Neural cell (in vitro differentiated cells): ENCODE data around the gene PREP. TPM values are rescaled to one million over a fixed set of nuclear protein-coding genes. Genes with fewer than 3 reads are reported as not detected.

Experiments
- H2AFZ ChIP-seq: fragments of 200-600, 300-800 bp; sonication (generic), shearing (Covaris generic); 2 replicates; pipeline ENCODE4 v1.6.0; 2014; ENCODE audit warnings: low read depth, mild to moderate bottlenecking, antibody characterized with exemption, low read length, moderate library complexity
- H3F3A ChIP-seq: fragments of 200-600 bp; shearing (Covaris generic); 2 replicates; pipeline ENCODE4 v1.6.1; 2016; ENCODE audit warnings: mild to moderate bottlenecking, moderate library complexity, mixed read lengths, antibody characterized with exemption, low read length; ENCODE audit not compliant: insufficient read depth, poor library complexity, severe bottlenecking
- H3K27ac ChIP-seq: fragments of 200-600, 300-800 bp; sonication (generic), shearing (Covaris generic); 2 replicates; pipeline ENCODE4 v1.5.1; 2014; ENCODE audit warnings: mild to moderate bottlenecking, low read length, moderate library complexity
- H3K27me3 ChIP-seq: fragments of 300-800, 200-600 bp; sonication (generic), shearing (Covaris generic); 2 replicates; pipeline ENCODE4 v1.6.0; 2014; ENCODE audit warnings: mild to moderate bottlenecking, low read depth, low read length, moderate library complexity; ENCODE audit not compliant: insufficient read depth
- H3K36me3 ChIP-seq: fragments of 300-800, 200-600 bp; sonication (generic), shearing (Covaris generic); 2 replicates; pipeline ENCODE4 v1.5.1; 2014; ENCODE audit warnings: mild to moderate bottlenecking, antibody characterized with exemption, low read length, moderate library complexity; ENCODE audit not compliant: insufficient read depth
- H3K4me2 ChIP-seq: fragments of 300-800, 200-600 bp; sonication (generic), shearing (Covaris generic); 2 replicates; pipeline ENCODE4 v1.6.0; 2014; ENCODE audit warnings: mild to moderate bottlenecking, low read length
- H3K4me3 ChIP-seq: fragments of 300-800, 200-600 bp; sonication (generic), shearing (Covaris generic); 2 replicates; pipeline ENCODE4 v1.5.1; 2014; ENCODE audit warnings: mild to moderate bottlenecking, low read length, moderate library complexity
- H3K79me2 ChIP-seq: fragments of 200-600 bp; shearing (Covaris generic); replicated peaks from 2 replicates; pipeline ENCODE4 v1.6.0; 2014; ENCODE audit warnings: mild to moderate bottlenecking, low read length, moderate library complexity; ENCODE audit not compliant: insufficient read depth
- H3K9ac ChIP-seq: fragments of 300-800, 200-600 bp; sonication (generic), shearing (Covaris generic); 2 replicates; pipeline ENCODE4 v1.6.1; 2016; ENCODE audit warnings: mild to moderate bottlenecking, low read length, mixed read lengths
- H3K9me2 ChIP-seq: fragments of 200-600 bp; shearing (Covaris generic); 2 replicates; pipeline ENCODE4 v1.6.1; 2016; ENCODE audit warnings: mild to moderate bottlenecking, low read length, mixed read lengths; ENCODE audit not compliant: insufficient read depth
- H3K9me3 ChIP-seq: fragments of 200-600, 300-800 bp; sonication (generic), shearing (Covaris generic); 2 replicates; pipeline ENCODE4 v1.6.1; 2016; ENCODE audit warnings: mild to moderate bottlenecking, mixed run types, low read length, moderate library complexity, mixed read lengths
- H4K20me1 ChIP-seq: fragments of 200-600 bp; shearing (Covaris generic); 2 replicates; pipeline ENCODE4 v1.6.1; 2016; ENCODE audit warnings: mild to moderate bottlenecking, mixed run types; ENCODE audit not compliant: insufficient read depth
- CTCF ChIP-seq: fragments of 450-650 bp; IDR thresholded peaks from 2 replicates; pipeline ENCODE4 v1.5.1; 2014; ENCODE audit warnings: antibody characterized with exemption, mild to moderate bottlenecking, moderate library complexity; ENCODE audit not compliant: poor library complexity, severe bottlenecking
- EP300 ChIP-seq: fragments of 450-650 bp; conservative IDR thresholded peaks from 2 replicates; pipeline ENCODE4 v1.6.1; 2014; ENCODE audit warnings: antibody characterized with exemption, mild to moderate bottlenecking, moderate library complexity; ENCODE audit not compliant: poor library complexity, severe bottlenecking
- EZH2 ChIP-seq: fragments of 200-600, 300-800 bp; shearing (Covaris generic), sonication (generic); IDR thresholded peaks from 2 replicates; pipeline ENCODE4 v1.6.1; 2014; ENCODE audit warnings: antibody characterized with exemption, low read length, borderline replicate concordance, mild to moderate bottlenecking; ENCODE audit not compliant: insufficient read depth, poor library complexity, severe bottlenecking
- MXI1 ChIP-seq: fragments of 450-650 bp; conservative IDR thresholded peaks from 2 replicates; pipeline ENCODE4 v1.6.1; 2014; ENCODE audit warnings: antibody characterized with exemption, mild to moderate bottlenecking; ENCODE audit not compliant: poor library complexity, severe bottlenecking
- POLR2AphosphoS5 ChIP-seq: IDR thresholded peaks from 2 replicates; pipeline ENCODE4 v1.6.1; 2012
- RAD21 ChIP-seq: fragments of 450-650 bp; conservative IDR thresholded peaks from 2 replicates; pipeline ENCODE4 v1.6.1; 2014; ENCODE audit warnings: antibody characterized with exemption, mild to moderate bottlenecking, moderate library complexity
- REST ChIP-seq: IDR thresholded peaks from 2 replicates; pipeline ENCODE4 v1.6.1; 2012; ENCODE audit warnings: borderline replicate concordance
- SMC3 ChIP-seq: fragments of 450-650 bp; conservative IDR thresholded peaks from 2 replicates; pipeline ENCODE4 v1.6.1; 2014; ENCODE audit warnings: antibody characterized with exemption, mild to moderate bottlenecking, moderate library complexity; ENCODE audit not compliant: poor library complexity
- TAF1 ChIP-seq: IDR thresholded peaks from 2 replicates; pipeline ENCODE4 v1.6.1; 2012; ENCODE audit warnings: low read depth
- polyA plus RNA-seq: library from polyadenylated mRNA; depleted of rRNA; stranded (reverse); fragments of >200 nt; gene quantifications from 2 replicates; pipeline ENCODE4 v1.2.3, GENCODE V29; 2014

Gene PREP
- polyA plus RNA-seq, 1 donor from 2014 or later: 24.5 TPM

DNA sequence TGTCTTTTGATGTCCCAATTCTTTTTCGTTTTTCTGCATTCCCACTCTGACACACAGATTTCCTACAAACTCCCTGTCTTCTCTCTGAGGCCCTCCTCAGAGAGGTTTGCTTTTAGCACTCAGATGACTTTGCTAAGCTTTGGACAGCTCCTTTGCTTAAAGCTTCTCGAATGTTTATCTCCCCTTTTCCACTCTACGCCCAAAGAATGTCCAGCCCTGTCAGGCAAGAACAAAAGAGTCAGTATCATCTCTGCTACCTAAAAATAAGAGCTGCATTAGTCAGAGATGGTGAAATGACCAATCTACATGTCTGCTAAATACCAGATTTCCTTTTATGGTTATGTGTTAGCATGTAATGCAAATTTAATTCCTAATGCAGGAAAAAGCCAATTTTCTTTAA is 56.8 kb downstream of the PREP start:
- Histone ChIP-seq H3K9ac (no peak overlapping the region), H3K4me3 (no peak overlapping the region), H2AFZ (no peak overlapping the region), H3K36me3 (no peaks in the 10 kb centered on the region), H3F3A (no peaks in the 10 kb centered on the region), H3K27ac (no peak overlapping the region), H3K4me2 (no peak overlapping the region), H3K27me3 (no peaks in the 10 kb centered on the region), H3K79me2 (no peaks in the 10 kb centered on the region), H3K9me2 (no peaks in the 10 kb centered on the region), H4K20me1 (no peaks in the 10 kb centered on the region), H3K9me3 (no peaks in the 10 kb centered on the region)
- no peak for TF ChIP-seq SMC3
- TF ChIP-seq CTCF: no peak
- no peak for TF ChIP-seq RAD21
- TF ChIP-seq REST: no peak
- TF ChIP-seq TAF1: no peak
- no peak for TF ChIP-seq MXI1
- TF ChIP-seq EP300: no peak
- TF ChIP-seq POLR2AphosphoS5: no peak
- TF ChIP-seq EZH2: no peak

DNA sequence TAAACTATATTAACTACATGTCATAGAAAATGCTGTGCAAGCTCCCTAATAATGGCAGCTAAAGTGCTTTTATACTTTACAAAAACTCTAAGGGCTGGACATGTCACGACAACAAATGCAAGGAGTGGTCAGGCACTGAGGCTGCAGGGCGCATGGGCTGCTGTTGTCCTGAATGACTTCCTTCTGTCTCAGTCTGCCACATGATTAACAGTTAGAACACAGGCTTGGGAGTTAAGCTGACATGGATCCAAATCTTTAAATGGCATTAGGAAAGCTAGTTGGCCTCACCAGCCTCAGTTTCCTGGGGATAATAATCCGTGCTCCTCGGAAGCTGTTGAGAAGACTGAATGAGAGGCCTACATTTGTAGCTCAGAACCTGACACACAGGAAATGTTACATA is 57.4 kb downstream of the PREP start:
- Histone ChIP-seq H3K36me3 (no peaks in the 10 kb centered on the region), H3K4me3 (no peak overlapping the region), H3F3A (no peaks in the 10 kb centered on the region), H3K9me3 (no peaks in the 10 kb centered on the region), H3K79me2 (no peaks in the 10 kb centered on the region), H3K4me2 (no peak overlapping the region), H3K9ac (no peak overlapping the region), H4K20me1 (no peaks in the 10 kb centered on the region), H3K9me2 (no peaks in the 10 kb centered on the region), H3K27ac (no peak overlapping the region), H2AFZ (no peak overlapping the region), H3K27me3 (no peaks in the 10 kb centered on the region)
- TF ChIP-seq EP300: no peak
- no peak for TF ChIP-seq EZH2
- no peak for TF ChIP-seq POLR2AphosphoS5
- TF ChIP-seq REST: no peak
- no peak for TF ChIP-seq SMC3
